Measurements from ENCODE around the gene CHCHD4.

DNA sequence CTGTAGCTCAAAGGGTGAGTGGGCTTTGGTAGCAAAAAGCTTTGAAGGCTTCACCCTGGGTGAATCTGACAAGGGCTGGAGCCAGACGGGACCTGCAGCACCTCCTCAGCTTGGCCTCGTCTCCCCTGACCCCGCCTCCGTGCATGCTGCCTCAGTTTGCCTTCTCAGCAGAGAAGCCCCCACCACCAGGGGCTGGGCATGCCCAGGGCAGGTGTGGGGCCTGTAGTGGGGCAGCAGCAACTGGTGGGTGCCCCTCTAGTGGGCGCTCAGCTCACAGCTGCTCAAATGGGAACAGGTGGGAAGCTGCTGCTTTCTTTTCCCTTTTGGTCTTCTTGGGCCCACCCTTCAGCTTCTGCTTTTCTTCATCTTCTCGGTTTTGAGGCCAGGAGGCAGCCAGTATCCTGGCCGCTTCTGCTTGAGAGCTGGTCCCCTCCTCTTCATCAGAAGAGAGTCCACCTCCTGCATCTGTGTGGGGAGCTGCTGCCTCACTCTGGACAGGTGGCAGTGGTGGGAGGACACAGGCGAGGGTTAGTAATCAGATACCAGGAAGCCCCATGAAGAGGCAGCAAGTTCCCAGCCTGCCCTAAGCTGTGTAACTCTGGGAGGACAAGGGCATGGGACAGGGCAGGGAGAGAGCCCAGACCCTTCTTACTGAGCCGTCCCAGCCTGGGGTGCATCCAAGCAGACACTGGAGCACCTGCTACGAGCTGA lies 21.2 kb upstream of the CHCHD4 start:
- TF ChIP-seq, protein P1, sequence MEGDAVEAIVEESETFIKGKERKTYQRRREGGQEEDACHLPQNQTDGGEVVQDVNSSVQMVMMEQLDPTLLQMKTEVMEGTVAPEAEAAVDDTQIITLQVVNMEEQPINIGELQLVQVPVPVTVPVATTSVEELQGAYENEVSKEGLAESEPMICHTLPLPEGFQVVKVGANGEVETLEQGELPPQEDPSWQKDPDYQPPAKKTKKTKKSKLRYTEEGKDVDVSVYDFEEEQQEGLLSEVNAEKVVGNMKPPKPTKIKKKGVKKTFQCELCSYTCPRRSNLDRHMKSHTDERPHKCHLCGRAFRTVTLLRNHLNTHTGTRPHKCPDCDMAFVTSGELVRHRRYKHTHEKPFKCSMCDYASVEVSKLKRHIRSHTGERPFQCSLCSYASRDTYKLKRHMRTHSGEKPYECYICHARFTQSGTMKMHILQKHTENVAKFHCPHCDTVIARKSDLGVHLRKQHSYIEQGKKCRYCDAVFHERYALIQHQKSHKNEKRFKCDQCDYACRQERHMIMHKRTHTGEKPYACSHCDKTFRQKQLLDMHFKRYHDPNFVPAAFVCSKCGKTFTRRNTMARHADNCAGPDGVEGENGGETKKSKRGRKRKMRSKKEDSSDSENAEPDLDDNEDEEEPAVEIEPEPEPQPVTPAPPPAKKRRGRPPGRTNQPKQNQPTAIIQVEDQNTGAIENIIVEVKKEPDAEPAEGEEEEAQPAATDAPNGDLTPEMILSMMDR (conservative IDR thresholded peaks at IDR 0.05; ENCODE audit: low read depth, low read length) = no peak
- TF ChIP-seq EZH2 (IDR thresholded peaks at IDR 0.05; ENCODE audit: low read length, unreplicated experiment) (no peak), EZH2phosphoT487 (IDR thresholded peaks at IDR 0.05; ENCODE audit: borderline replicate concordance, low read length) (no peak)

All from PC-3 (cell line).